Memory B cell (primary cell): ENCODE data around the gene SLC30A1.

ENCODE experiments used
- ATAC-seq: fragments of 150-1000 bp; cut with Tn5 transposase; 2 replicates; pipeline ENCODE4 v1.10.0; 2021; ENCODE audit warnings: low read depth, mild to moderate bottlenecking, moderate library complexity
- DNase-seq, 2 donors: peaks; one replicate each; pipeline ENCODE4 v3.0.0; 2022; ENCODE audit warnings: low spot score in 2 of 2
- H3K27ac Mint-ChIP-seq: one replicate; pipeline ENCODE4 v1.8.0; 2022; ENCODE audit warnings: mild to moderate bottlenecking, moderate library complexity, mixed read lengths
- H3K27me3 Mint-ChIP-seq: one replicate; pipeline ENCODE4 v1.8.0; 2022; ENCODE audit warnings: mixed read lengths
- H3K36me3 Mint-ChIP-seq: one replicate; pipeline ENCODE4 v1.8.0; 2022; ENCODE audit warnings: mild to moderate bottlenecking, mixed read lengths
- H3K4me1 Mint-ChIP-seq: one replicate; pipeline ENCODE4 v1.8.0; 2022; ENCODE audit warnings: mixed read lengths
- H3K4me3 Mint-ChIP-seq: one replicate; pipeline ENCODE4 v1.8.0; 2022; ENCODE audit warnings: mild to moderate bottlenecking, moderate library complexity, mixed read lengths
- H3K9me3 Mint-ChIP-seq: one replicate; pipeline ENCODE4 v1.8.0; 2022; ENCODE audit warnings: mixed read lengths

Gene SLC30A1

GRCh38 chr1:211603713-211604112 lies 24.8 kb upstream of the SLC30A1 start:
- no peak for DNase-seq
- Mint-ChIP-seq H3K27me3 (no peaks in the 10 kb centered on the region), H3K36me3 (peaks cover 14% of the 10 kb centered on the region), H3K4me1 (peaks cover 30% of the 10 kb centered on the region), H3K27ac (no peak overlapping the region), H3K4me3 (no peak overlapping the region), H3K9me3 (no peaks in the 10 kb centered on the region)
- ATAC-seq: no peak

- ATAC-seq (no peak), DNase-seq (no peak)
- no peak overlapping the region for H3K4me3 Mint-ChIP-seq
- H3K27me3 Mint-ChIP-seq: no peaks in the 10 kb centered on the region
- H3K4me1 Mint-ChIP-seq: peaks cover 30% of the 10 kb centered on the region
- H3K27ac Mint-ChIP-seq: no peak overlapping the region
- no peaks in the 10 kb centered on the region for H3K9me3 Mint-ChIP-seq
- H3K36me3 Mint-ChIP-seq: peaks cover 14% of the 10 kb centered on the region
Measured at GRCh38 chr1:211603191-211603701, 24.3 kb upstream of the SLC30A1 start.

- Mint-ChIP-seq H3K4me1 (peaks cover 25% of the 10 kb centered on the region), H3K4me3 (no peak overlapping the region)
Measured at GRCh38 chr1:211601982-211602670, 23.2 kb upstream of the SLC30A1 start.

GRCh38 chr1:211601159-211601558 lies 22.2 kb upstream of the SLC30A1 start:
- ATAC-seq (no peak), DNase-seq (no peak)
- Mint-ChIP-seq H3K9me3 (no peaks in the 10 kb centered on the region), H3K27me3 (no peaks in the 10 kb centered on the region), H3K27ac (no peak overlapping the region), H3K4me1 (peaks cover 18% of the 10 kb centered on the region), H3K36me3 (peaks cover 14% of the 10 kb centered on the region), H3K4me3 (no peak overlapping the region)

More at GRCh38 chr1:211601982-211602670, 23.2 kb upstream of the SLC30A1 start:
- Mint-ChIP-seq H3K9me3 (no peaks in the 10 kb centered on the region), H3K27me3 (no peaks in the 10 kb centered on the region), H3K27ac (no peak overlapping the region), H3K36me3 (peaks cover 14% of the 10 kb centered on the region)
- no peak for DNase-seq
- ATAC-seq: no peak

- Mint-ChIP-seq H3K4me3 (no peak overlapping the region), H3K36me3 (peaks cover 14% of the 10 kb centered on the region), H3K27me3 (no peaks in the 10 kb centered on the region), H3K4me1 (peaks cover 6% of the 10 kb centered on the region), H3K9me3 (no peaks in the 10 kb centered on the region), H3K27ac (no peak overlapping the region)
- ATAC-seq (no peak), DNase-seq (no peak)
Measured at GRCh38 chr1:211599250-211599649, 20.3 kb upstream of the SLC30A1 start.

- no peak overlapping the region for H3K4me3 Mint-ChIP-seq
- peaks cover 14% of the 10 kb centered on the region for H3K36me3 Mint-ChIP-seq
- no peak for DNase-seq
- peaks cover 6% of the 10 kb centered on the region for H3K4me1 Mint-ChIP-seq
- no peak for ATAC-seq
- H3K27ac Mint-ChIP-seq: no peak overlapping the region
- H3K27me3 Mint-ChIP-seq: no peaks in the 10 kb centered on the region
- no peaks in the 10 kb centered on the region for H3K9me3 Mint-ChIP-seq
Measured at GRCh38 chr1:211598514-211598913, 19.6 kb upstream of the SLC30A1 start.

GRCh38 chr1:211596418-211597181 lies 17.6 kb upstream of the SLC30A1 start:
- Mint-ChIP-seq H3K36me3 (peaks cover 10% of the 10 kb centered on the region), H3K27me3 (peaks cover 7% of the 10 kb centered on the region), H3K4me1 (no peaks in the 10 kb centered on the region), H3K9me3 (no peaks in the 10 kb centered on the region), H3K4me3 (no peak overlapping the region), H3K27ac (no peak overlapping the region)
- DNase-seq: no peak
- no peak for ATAC-seq

- H3K9me3 Mint-ChIP-seq: no peaks in the 10 kb centered on the region
- H3K4me1 Mint-ChIP-seq: no peaks in the 10 kb centered on the region
- ATAC-seq (no peak), DNase-seq (no peak)
- H3K36me3 Mint-ChIP-seq: peaks cover 6% of the 10 kb centered on the region
- peaks cover 7% of the 10 kb centered on the region for H3K27me3 Mint-ChIP-seq
- H3K27ac Mint-ChIP-seq: no peak overlapping the region
- H3K4me3 Mint-ChIP-seq: no peak overlapping the region
Measured at GRCh38 chr1:211595419-211595818, 16.5 kb upstream of the SLC30A1 start.

GRCh38 chr1:211591980-211592493 lies 13.1 kb upstream of the SLC30A1 start:
- Mint-ChIP-seq H3K4me1 (peaks cover 7% of the 10 kb centered on the region), H3K36me3 (no peaks in the 10 kb centered on the region), H3K4me3 (no peak overlapping the region), H3K27me3 (peaks cover 7% of the 10 kb centered on the region), H3K27ac (no peak overlapping the region), H3K9me3 (no peaks in the 10 kb centered on the region)
- DNase-seq (no peak), ATAC-seq (no peak)

GRCh38 chr1:211589782-211590721 lies 11.1 kb upstream of the SLC30A1 start:
- Mint-ChIP-seq H3K36me3 (no peaks in the 10 kb centered on the region), H3K27me3 (peaks cover 7% of the 10 kb centered on the region), H3K4me1 (peaks cover 12% of the 10 kb centered on the region), H3K9me3 (no peaks in the 10 kb centered on the region), H3K4me3 (no peak overlapping the region), H3K27ac (no peak overlapping the region)
- DNase-seq: no peak
- no peak for ATAC-seq

- Mint-ChIP-seq H3K4me1 (peaks cover 12% of the 10 kb centered on the region), H3K27me3 (peaks cover 7% of the 10 kb centered on the region), H3K9me3 (no peaks in the 10 kb centered on the region), H3K36me3 (no peaks in the 10 kb centered on the region), H3K27ac (no peak overlapping the region), H3K4me3 (no peak overlapping the region)
- DNase-seq: no peak
- no peak for ATAC-seq
Measured at GRCh38 chr1:211588711-211589110, 9.8 kb upstream of the SLC30A1 start.

GRCh38 chr1:211587123-211587522 lies 8.2 kb upstream of the SLC30A1 start:
- H3K9me3 Mint-ChIP-seq: no peaks in the 10 kb centered on the region
- DNase-seq (no peak), ATAC-seq (peak; percentile 69)
- H3K4me1 Mint-ChIP-seq: peaks cover 14% of the 10 kb centered on the region
- peaks cover 1% of the 10 kb centered on the region for H3K27me3 Mint-ChIP-seq
- H3K27ac Mint-ChIP-seq: no peak overlapping the region
- H3K4me3 Mint-ChIP-seq: no peak overlapping the region
- H3K36me3 Mint-ChIP-seq: no peaks in the 10 kb centered on the region

GRCh38 chr1:211586538-211586937 lies 7.6 kb upstream of the SLC30A1 start:
- Mint-ChIP-seq H3K27ac (no peak overlapping the region), H3K4me1 (peaks cover 19% of the 10 kb centered on the region), H3K4me3 (no peak overlapping the region), H3K36me3 (no peaks in the 10 kb centered on the region), H3K27me3 (no peaks in the 10 kb centered on the region), H3K9me3 (no peaks in the 10 kb centered on the region)
- ATAC-seq (no peak), DNase-seq (no peak)
